ENCODE results near the gene CHST15. TPM values are rescaled to one million over a fixed set of nuclear protein-coding genes. Genes with fewer than 3 reads are reported as not detected.

Gene CHST15
- total and polyA plus RNA-seq, 2 of the 4 experiments (the other 2 are of a cell fraction) = 0.14 to 0.18 TPM

DNA sequence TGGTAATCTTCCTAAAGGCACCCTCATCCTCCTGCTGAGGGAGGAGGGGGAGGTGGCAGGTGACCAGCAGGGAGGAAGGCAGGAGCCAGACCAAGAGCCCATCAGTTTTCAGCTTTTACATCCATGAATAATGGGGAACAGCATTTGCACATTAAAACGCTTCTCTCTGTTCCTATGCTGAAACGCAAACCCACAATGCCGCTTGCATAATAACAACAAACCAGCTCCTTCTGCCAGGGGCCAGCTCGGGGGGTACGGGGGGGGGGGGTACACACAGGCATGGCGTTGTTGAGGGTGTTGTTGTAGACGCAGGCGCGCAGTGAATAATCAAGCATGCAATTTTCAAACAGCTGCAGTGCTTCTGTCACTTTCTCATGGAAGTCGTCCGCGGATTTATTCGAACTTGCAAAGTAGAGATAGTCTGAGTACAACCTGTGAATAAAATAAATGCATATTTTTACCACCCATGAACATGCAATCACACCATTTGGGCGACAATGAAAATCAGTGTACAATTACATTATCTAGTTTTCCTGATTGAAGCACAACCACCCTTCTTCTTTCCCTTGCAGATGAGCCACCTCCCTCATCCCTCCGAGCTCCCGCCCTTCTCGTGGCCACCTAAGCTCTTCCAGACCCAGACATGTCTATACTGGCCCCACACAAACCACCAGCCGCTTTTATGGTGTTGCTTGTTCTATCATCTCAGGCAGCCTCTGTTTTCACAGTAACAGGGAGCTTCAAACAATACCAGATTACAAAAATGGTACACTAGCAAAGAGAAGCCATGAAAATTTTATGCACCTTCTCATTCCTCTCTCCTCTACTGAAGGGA is 72.2 kb downstream of the CHST15 start:
- no peak overlapping the region for H3K4ac ChIP-seq (ENCODE audit: low read depth, low read length)
- no peak overlapping the region for H3K4me3 ChIP-seq (ENCODE audit: insufficient read depth, low read depth, low read length)
- WGBS, 2 experiments (ENCODE audit: extremely low coverage in 2 of 2, insufficient read length in 1 of 2) = 14% methylated on average over 1 of the region's 18 CpGs; no CpG with 5 or more reads in 1 of the 2 experiments
- H4K5ac ChIP-seq (ENCODE audit: low read depth, low read length) = no peak overlapping the region
- H2AK9ac ChIP-seq (replicated peaks; ENCODE audit: low read depth, low read length, poor library complexity) = no peak overlapping the region
- H3K9me1 ChIP-seq (ENCODE audit: insufficient read depth, low read length) = no peaks in the 10 kb centered on the region
- no peak overlapping the region for H4K8ac ChIP-seq (ENCODE audit: low read depth in 2 of 2, low read length in 2 of 2)
- no peak overlapping the region for H2BK15ac ChIP-seq (ENCODE audit: low read depth, low read length)
- H3K18ac ChIP-seq (ENCODE audit: low read depth, low read length) = no peak overlapping the region
- ChIA-PET CTCF (no interaction called here), POLR2A (ENCODE audit: unreplicated experiment) (no interaction called here)
- in situ Hi-C loops (cut with MboI; ENCODE audit: low sequenced_read_pairs) = no loop called here
- TF ChIP-seq RAD21 (IDR thresholded peaks at IDR 0.05; ENCODE audit: low read length) (no peak), NFE2L2 (IDR thresholded peaks at IDR 0.05; ENCODE audit: low read depth, low read length) (no peak)
- H3K14ac ChIP-seq (replicated peaks; ENCODE audit: low read depth, low read length) = no peak overlapping the region
- no peak overlapping the region for H2AK5ac ChIP-seq (ENCODE audit: low read depth, low read length)
- H2AFZ ChIP-seq (replicated peaks; ENCODE audit: low read length, poor library complexity) = no peak overlapping the region
- H3K56ac ChIP-seq (ENCODE audit: extremely low read depth, insufficient read depth, low read length) = no peak overlapping the region
- no peaks in the 10 kb centered on the region for H3K36me3 ChIP-seq (ENCODE audit: control insufficient read depth, insufficient read depth, low read length)
- no peaks in the 10 kb centered on the region for H3K79me1 ChIP-seq (ENCODE audit: low read depth in 1 of 2, low read length in 2 of 2)
- BruUV-seq (replicated peaks) = no TSS peak
- no peak overlapping the region for H2BK120ac ChIP-seq (ENCODE audit: low read depth, low read length)
- dilution Hi-C loops (cut with HindIII; ENCODE audit: low sequenced_read_pairs, unreplicated experiment) = no loop called here
- H4K20me1 ChIP-seq (ENCODE audit: insufficient read depth, low read length) = no peaks in the 10 kb centered on the region
- H3K9me3 ChIP-seq (ENCODE audit: control insufficient read depth, insufficient read depth, low read length) = 0 out of 2 replicates have a peak, but pooled peaks cover 5% of the 10 kb centered on the region
- no peak overlapping the region for H3K23ac ChIP-seq (ENCODE audit: low read depth, low read length)
- H2BK5ac ChIP-seq (ENCODE audit: low read depth, low read length, poor library complexity, severe bottlenecking) = no peak overlapping the region
- no peak overlapping the region for H2BK20ac ChIP-seq (ENCODE audit: low read depth, low read length)
- no peak overlapping the region for H4K91ac ChIP-seq (ENCODE audit: insufficient read depth, low read depth, low read length)
- no peak overlapping the region for H3K4me2 ChIP-seq (ENCODE audit: low read depth, low read length)
- no peaks in the 10 kb centered on the region for H3K4me1 ChIP-seq (ENCODE audit: control insufficient read depth, insufficient read depth, low read length)
- DNase-seq = no peak
- no peak overlapping the region for H3K9ac ChIP-seq (ENCODE audit: low read depth, low read length)
- H3K27me3 ChIP-seq (ENCODE audit: control insufficient read depth, insufficient read depth, low read length) = no peaks in the 10 kb centered on the region
- intact Hi-C loops (cut with micrococcal nuclease) = no loop called here
- no peak overlapping the region for H3K27ac ChIP-seq (ENCODE audit: insufficient read depth, low read length)
- no peak for ATAC-seq (ENCODE audit: low read depth)

Data from IMR-90 (cell line).